HEK293T (cell line): Measurements from ENCODE around the gene EFNA5.

ENCODE experiments used
- CTCF ChIA-PET: fragments of 350-600 bp; formaldehyde crosslinking; extraction: SDS; loops from one replicate; lab custom pipeline; 2021; ENCODE audit warnings: antibody characterized with exemption, inconsistent platforms; lab: Yijun Ruan, JAX
- POLR2A ChIA-PET: fragments of 350-600 bp; formaldehyde crosslinking; extraction: SDS; loops from one replicate; lab custom pipeline; 2020; ENCODE audit warnings: antibody characterized with exemption, inconsistent platforms; lab: Yijun Ruan, JAX
- DNase-seq: peaks from one replicate; pipeline ENCODE4 v3.0.0; 2012; ENCODE audit warnings: mixed read lengths; ENCODE audit errors: extremely low spot score
- ARNT ChIP-seq: fragments of 450-650 bp; IDR thresholded peaks from 2 replicates; pipeline ENCODE4 v1.6.1; 2017; ENCODE audit warnings: mild to moderate bottlenecking
- BHLHE40 ChIP-seq: fragments of 450-650 bp; IDR thresholded peaks from 2 replicates; pipeline ENCODE4 v1.6.1; 2016; ENCODE audit warnings: mild to moderate bottlenecking, moderate library complexity, borderline replicate concordance
- CTBP1 ChIP-seq: fragments of 450-650 bp; IDR thresholded peaks from 2 replicates; pipeline ENCODE4 v1.6.1; 2016; ENCODE audit warnings: borderline replicate concordance
- ELF4 ChIP-seq: fragments of 450-650 bp; IDR thresholded peaks from 2 replicates; pipeline ENCODE4 v1.6.1; 2017; ENCODE audit warnings: antibody characterized with exemption
- FOXA1 ChIP-seq: fragments of 450-650 bp; IDR thresholded peaks from 2 replicates; pipeline ENCODE4 v1.6.1; 2016; ENCODE audit warnings: mild to moderate bottlenecking
- FOXK2 ChIP-seq: fragments of 450-650 bp; IDR thresholded peaks from 2 replicates; pipeline ENCODE4 v1.6.1; 2016; ENCODE audit warnings: mild to moderate bottlenecking
- FOXM1 ChIP-seq: fragments of 450-650 bp; IDR thresholded peaks from 2 replicates; pipeline ENCODE4 v1.6.1; 2017; ENCODE audit warnings: mild to moderate bottlenecking, borderline replicate concordance
- HDGF ChIP-seq: fragments of 450-650 bp; IDR thresholded peaks from 2 replicates; pipeline ENCODE4 v1.6.1; 2017; ENCODE audit warnings: antibody characterized with exemption, borderline replicate concordance
- L3MBTL2 ChIP-seq: fragments of 450-650 bp; conservative IDR thresholded peaks from 2 replicates; pipeline ENCODE4 v1.6.1; 2016; ENCODE audit warnings: mild to moderate bottlenecking
- LEF1 ChIP-seq: fragments of 450-650 bp; IDR thresholded peaks from 2 replicates; pipeline ENCODE4 v1.6.1; 2017; ENCODE audit warnings: mild to moderate bottlenecking, borderline replicate concordance
- NFRKB ChIP-seq: fragments of 450-650 bp; IDR thresholded peaks from 2 replicates; pipeline ENCODE4 v1.6.1; 2016; ENCODE audit warnings: mild to moderate bottlenecking, moderate library complexity
- SP1 ChIP-seq: fragments of 450-650 bp; IDR thresholded peaks from 2 replicates; pipeline ENCODE4 v1.6.1; 2017
- SUZ12 ChIP-seq: fragments of 450-650 bp; IDR thresholded peaks from 2 replicates; pipeline ENCODE4 v1.6.1; 2016; ENCODE audit warnings: mild to moderate bottlenecking
- TARDBP ChIP-seq: fragments of 450-650 bp; IDR thresholded peaks from 2 replicates; pipeline ENCODE4 v1.6.1; 2016
- ZNF384 ChIP-seq: fragments of 450-650 bp; IDR thresholded peaks from 2 replicates; pipeline ENCODE4 v1.6.1; 2016
- TF ChIP-seq, protein P1 (sequence below): fragments of 450-650 bp; IDR thresholded peaks from 2 replicates; pipeline ENCODE4 v1.6.1; 2016

EFNA5 gene

GRCh38 chr5:107380654-107381053 lies 290.1 kb downstream of the EFNA5 start:
- no peak for DNase-seq
- ChIA-PET CTCF (no interaction called here), POLR2A (no interaction called here)
- no peak for TF ChIP-seq SUZ12
- TF ChIP-seq L3MBTL2, result no peak
- TF ChIP-seq CTBP1, result no peak
- no peak for TF ChIP-seq FOXK2
- no peak for TF ChIP-seq NFRKB
- no peak for TF ChIP-seq ARNT
- TF ChIP-seq LEF1, result no peak
- TF ChIP-seq, protein P1, sequence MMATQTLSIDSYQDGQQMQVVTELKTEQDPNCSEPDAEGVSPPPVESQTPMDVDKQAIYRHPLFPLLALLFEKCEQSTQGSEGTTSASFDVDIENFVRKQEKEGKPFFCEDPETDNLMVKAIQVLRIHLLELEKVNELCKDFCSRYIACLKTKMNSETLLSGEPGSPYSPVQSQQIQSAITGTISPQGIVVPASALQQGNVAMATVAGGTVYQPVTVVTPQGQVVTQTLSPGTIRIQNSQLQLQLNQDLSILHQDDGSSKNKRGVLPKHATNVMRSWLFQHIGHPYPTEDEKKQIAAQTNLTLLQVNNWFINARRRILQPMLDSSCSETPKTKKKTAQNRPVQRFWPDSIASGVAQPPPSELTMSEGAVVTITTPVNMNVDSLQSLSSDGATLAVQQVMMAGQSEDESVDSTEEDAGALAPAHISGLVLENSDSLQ, result no peak
- no peak for TF ChIP-seq SP1
- TF ChIP-seq ELF4, result no peak
- no peak for TF ChIP-seq TARDBP
- TF ChIP-seq BHLHE40, result no peak

DNA sequence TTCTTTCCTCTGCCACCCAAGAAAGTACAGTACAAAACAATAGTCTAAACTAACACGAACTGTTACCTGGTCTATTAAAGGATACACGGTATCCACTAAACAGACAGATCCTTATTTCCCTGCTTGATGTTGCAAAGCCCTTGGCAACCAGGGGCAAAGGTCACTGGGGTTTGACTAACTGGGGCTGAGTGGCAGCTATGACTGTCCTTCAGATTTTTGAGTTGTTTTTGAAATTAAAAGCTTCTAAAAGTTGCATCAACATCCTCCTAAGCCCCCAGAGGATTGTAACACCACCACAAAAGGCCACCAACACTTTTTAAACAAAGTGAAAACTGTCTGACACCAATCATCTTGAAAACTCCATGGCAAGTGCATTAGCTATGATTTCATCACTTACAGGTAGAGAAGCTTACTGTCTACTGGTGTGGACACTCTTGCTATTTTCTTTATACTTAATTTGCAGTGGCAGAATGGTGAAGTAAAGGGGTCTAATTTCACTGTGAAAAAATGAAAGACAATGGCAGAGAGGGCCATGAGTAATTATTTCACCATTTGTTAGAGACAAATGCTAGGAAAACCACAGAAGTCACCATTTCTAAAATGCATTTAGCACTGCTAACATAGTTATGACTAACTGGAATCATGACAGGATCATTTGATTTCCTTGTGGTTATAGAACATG lies 292.4 kb downstream of the EFNA5 start:
- TF ChIP-seq FOXK2 (no peak), TARDBP (no peak), ARNT (no peak), ZNF384 (no peak), SUZ12 (no peak), HDGF (no peak), FOXA1 (no peak), SP1 (no peak), CTBP1 (no peak), LEF1 (no peak), NFRKB (no peak), BHLHE40 (no peak), ELF4 (no peak)
- TF ChIP-seq, protein P1, result no peak
- DNase-seq, result no peak
- ChIA-PET POLR2A (no interaction called here), CTCF (no interaction called here)

DNA sequence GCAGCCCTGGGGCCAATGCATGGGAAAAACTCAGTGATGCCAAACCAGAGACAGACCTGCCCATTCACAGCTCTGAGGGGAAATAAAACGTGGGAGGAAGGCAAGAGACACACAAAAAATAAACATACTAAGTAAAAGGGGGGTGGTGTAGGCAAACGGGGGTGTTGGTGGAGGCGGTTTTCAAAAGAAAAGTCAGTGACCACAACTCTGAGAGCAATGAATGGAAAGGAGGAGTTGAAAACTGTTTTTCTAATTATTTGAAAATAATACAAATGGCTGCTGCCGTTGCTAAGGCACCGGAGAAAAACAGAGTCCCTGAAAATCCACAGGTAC lies 293.5 kb downstream of the EFNA5 start:
- POLR2A ChIA-PET, result no interaction called here
- TF ChIP-seq ZNF384 (no peak), L3MBTL2 (no peak), ARNT (no peak), LEF1 (no peak), CTBP1 (no peak), HDGF (no peak), FOXK2 (no peak), FOXA1 (no peak), ELF4 (no peak), FOXM1 (no peak), SUZ12 (no peak), SP1 (no peak), NFRKB (no peak), TARDBP (no peak), BHLHE40 (no peak)
- TF ChIP-seq, protein P1, result no peak
- no peak for DNase-seq
- CTCF ChIA-PET, result no interaction called here

GRCh38 chr5:107376546-107377276 lies 294.0 kb downstream of the EFNA5 start:
- CTCF ChIA-PET, result no interaction called here
- POLR2A ChIA-PET, result no interaction called here
- TF ChIP-seq LEF1, result no peak
- no peak for TF ChIP-seq BHLHE40
- no peak for TF ChIP-seq ELF4
- TF ChIP-seq FOXM1, result no peak
- DNase-seq, result no peak

GRCh38 chr5:107373549-107374263 lies 297.0 kb downstream of the EFNA5 start:
- no peak for DNase-seq
- CTCF ChIA-PET, result no interaction called here
- POLR2A ChIA-PET, result no interaction called here
- TF ChIP-seq SP1 (no peak), SUZ12 (no peak), ZNF384 (no peak), FOXK2 (no peak), FOXM1 (no peak), ELF4 (no peak), LEF1 (no peak), L3MBTL2 (no peak), HDGF (no peak), ARNT (no peak), CTBP1 (no peak), NFRKB (no peak), TARDBP (no peak), BHLHE40 (no peak), FOXA1 (no peak)
- TF ChIP-seq, protein P1, result no peak
